ENCODE measurements around the gene PSME3. TPM values are rescaled to one million over a fixed set of nuclear protein-coding genes. Genes with fewer than 3 reads are reported as not detected.

Gene PSME3
- total and polyA plus RNA-seq, 11 donors: 47.4 to 157 (median 67.7) TPM

GRCh38 chr17:42795061-42795460 lies 38.1 kb upstream of the PSME3 start:
- H3K4me3 ChIP-seq: no peak overlapping the region
- H3K36me3 ChIP-seq: peaks cover 0 to 18% (median 4%) of the 10 kb centered on the region in 9 donors
- TF ChIP-seq POLR2A (IDR thresholded peaks at IDR 0.05) (no peak), CTCF (IDR thresholded peaks at IDR 0.05) (no peak)
- WGBS, 4 donors: 66 to 78% (median 72%) methylated on average over 4 of the region's 4 CpGs
- no peak for ATAC-seq
- no peaks in the 10 kb centered on the region for H3K9me3 ChIP-seq
- DNase-seq: no peak
- H3K27me3 ChIP-seq: no peaks in the 10 kb centered on the region
- H3K27ac ChIP-seq: no peak overlapping the region
- peaks cover 3 to 25% (median 16%) of the 10 kb centered on the region in 12 donors for H3K4me1 ChIP-seq
- intact Hi-C loops (cut with DNase I): no loop called here

- TF ChIP-seq CTCF (IDR thresholded peaks at IDR 0.05): no peak
Observed at GRCh38 chr17:42795465-42795864, 37.7 kb upstream of the PSME3 start.

GRCh38 chr17:42796066-42796758 lies 37.0 kb upstream of the PSME3 start:
- H3K4me3 ChIP-seq: no peak overlapping the region
- H3K4me1 ChIP-seq: peaks cover 3 to 25% (median 16%) of the 10 kb centered on the region in 12 donors
- no peak overlapping the region for H3K27ac ChIP-seq
- DNase-seq (no peak), ATAC-seq (no peak)
- 91 to 95% (median 92%) methylated on average over 18 of the region's 18 CpGs for WGBS, 4 donors
- TF ChIP-seq POLR2A (IDR thresholded peaks at IDR 0.05) (no peak), CTCF (IDR thresholded peaks at IDR 0.05) (no peak)
- no peaks in the 10 kb centered on the region for H3K9me3 ChIP-seq
- H3K27me3 ChIP-seq: no peaks in the 10 kb centered on the region
- peaks cover 0 to 18% (median 4%) of the 10 kb centered on the region in 9 donors for H3K36me3 ChIP-seq
- intact Hi-C loops (cut with DNase I): no loop called here

More at GRCh38 chr17:42795465-42795864, 37.7 kb upstream of the PSME3 start:
- Histone ChIP-seq H3K4me1 (peaks cover 3 to 25% (median 16%) of the 10 kb centered on the region in 12 donors), H3K27me3 (no peaks in the 10 kb centered on the region), H3K27ac (no peak overlapping the region), H3K4me3 (no peak overlapping the region), H3K36me3 (peaks cover 0 to 18% (median 4%) of the 10 kb centered on the region in 9 donors), H3K9me3 (no peaks in the 10 kb centered on the region)
- 86 to 91% (median 89%) methylated on average over 10 of the region's 10 CpGs for WGBS, 4 donors
- DNase-seq: no peak
- intact Hi-C loops (cut with DNase I): no loop called here
- ATAC-seq: no peak

GRCh38 chr17:42797067-42798007 lies 35.9 kb upstream of the PSME3 start:
- Histone ChIP-seq H3K36me3 (peaks cover 0 to 18% (median 4%) of the 10 kb centered on the region in 9 donors), H3K9me3 (no peaks in the 10 kb centered on the region), H3K27me3 (no peaks in the 10 kb centered on the region), H3K4me1 (peaks cover 3 to 25% (median 16%) of the 10 kb centered on the region in 12 donors), H3K27ac (peak overlapping the region in 4 of 12 donors; percentile 80 to 89 (median 88)), H3K4me3 (peak overlapping the region in 11 of 12 donors; percentile 71 to 96 (median 90))
- intact Hi-C loops (cut with DNase I): no loop called here
- no peak for DNase-seq
- 78 to 90% (median 84%) methylated on average over 10 of the region's 10 CpGs for WGBS, 4 donors
- TF ChIP-seq POLR2A (IDR thresholded peaks at IDR 0.05) (no peak), CTCF (IDR thresholded peaks at IDR 0.05) (no peak)
- ATAC-seq: no peak

All from heart left ventricle (tissue), 16 donors.